Measurements from ENCODE around the gene CCNI2. TPM values are rescaled to one million over a fixed set of nuclear protein-coding genes. Genes with fewer than 3 reads are reported as not detected.

The CCNI2 gene
- polyA plus RNA-seq, 1 donor (not counting 4 experiments of a cell fraction or from before 2014, with no cell fraction given) = not detected

- H3K4me1 ChIP-seq (ENCODE audit: control insufficient read depth, extremely low read depth, insufficient read depth, low read length) = no peaks in the 10 kb centered on the region
Observed at GRCh38 chr5:132754947-132755346, 7.7 kb downstream of the CCNI2 start.

DNA sequence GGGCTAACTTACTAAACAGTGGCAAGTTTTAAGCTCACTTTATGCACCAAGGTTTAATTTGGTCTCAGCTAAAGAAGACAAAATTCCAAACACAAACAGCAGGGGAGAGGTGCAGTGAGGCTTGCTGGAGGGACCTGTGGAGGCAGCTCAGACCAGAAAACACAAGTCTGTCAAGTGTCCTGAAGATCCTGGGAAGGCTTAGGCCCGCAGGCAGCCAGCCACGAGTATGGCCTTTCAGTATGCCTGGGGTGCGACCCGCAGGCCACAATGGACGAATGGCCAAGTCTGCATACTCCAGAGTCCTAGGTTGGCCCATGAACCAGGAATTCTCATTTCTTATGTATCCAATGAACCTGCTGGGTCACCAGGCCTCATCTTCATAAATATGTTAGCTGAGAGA, 9.3 kb downstream of the CCNI2 start:
- FAIRE-seq = no peak
- H3K9me1 ChIP-seq (ENCODE audit: control insufficient read depth, extremely low read depth, insufficient read depth, low read length) = no peaks in the 10 kb centered on the region

More at GRCh38 chr5:132754947-132755346, 7.7 kb downstream of the CCNI2 start:
- DNase-seq (ENCODE audit: low read depth, low spot score) = no peak
- Histone ChIP-seq H3K4me2 (ENCODE audit: control insufficient read depth, extremely low read depth, insufficient read depth, low read depth, low read length) (no peak overlapping the region), H3K36me3 (ENCODE audit: control insufficient read depth in 2 of 2, extremely low read depth in 1 of 2, insufficient read depth in 2 of 2, low read length in 2 of 2) (peaks cover 5 to 17% of the 10 kb centered on the region in 2 experiments), H3K9me1 (ENCODE audit: control insufficient read depth, extremely low read depth, insufficient read depth, low read length) (no peaks in the 10 kb centered on the region), H3K27me3 (ENCODE audit: control insufficient read depth, extremely low read depth, insufficient read depth, low read length) (no peaks in the 10 kb centered on the region), H3K79me2 (ENCODE audit: control insufficient read depth, insufficient read depth, low read length) (no peaks in the 10 kb centered on the region), H3K27ac (ENCODE audit: control insufficient read depth, insufficient read depth, low read length) (no peak overlapping the region), H4K20me1 (ENCODE audit: control insufficient read depth, extremely low read depth, insufficient read depth, low read length) (no peaks in the 10 kb centered on the region), H3K9me3 (ENCODE audit: control insufficient read depth, low read depth, low read length) (no peaks in the 10 kb centered on the region), H3K9ac (ENCODE audit: control insufficient read depth, extremely low read depth, insufficient read depth, low read length) (no peak overlapping the region), H3K4me3 (ENCODE audit: control insufficient read depth in 2 of 3, extremely low read depth in 1 of 3, insufficient read depth in 2 of 3, low read depth in 1 of 3, low read length in 3 of 3) (no peak overlapping the region), H2AFZ (ENCODE audit: control insufficient read depth, low read length) (no peak overlapping the region)
- FAIRE-seq = no peak
- dilution Hi-C loops (cut with MboI; ENCODE audit: extremely low pct_ligation_motif_present, low sequenced_read_pairs) = no loop called here
- TF ChIP-seq, protein P1, sequence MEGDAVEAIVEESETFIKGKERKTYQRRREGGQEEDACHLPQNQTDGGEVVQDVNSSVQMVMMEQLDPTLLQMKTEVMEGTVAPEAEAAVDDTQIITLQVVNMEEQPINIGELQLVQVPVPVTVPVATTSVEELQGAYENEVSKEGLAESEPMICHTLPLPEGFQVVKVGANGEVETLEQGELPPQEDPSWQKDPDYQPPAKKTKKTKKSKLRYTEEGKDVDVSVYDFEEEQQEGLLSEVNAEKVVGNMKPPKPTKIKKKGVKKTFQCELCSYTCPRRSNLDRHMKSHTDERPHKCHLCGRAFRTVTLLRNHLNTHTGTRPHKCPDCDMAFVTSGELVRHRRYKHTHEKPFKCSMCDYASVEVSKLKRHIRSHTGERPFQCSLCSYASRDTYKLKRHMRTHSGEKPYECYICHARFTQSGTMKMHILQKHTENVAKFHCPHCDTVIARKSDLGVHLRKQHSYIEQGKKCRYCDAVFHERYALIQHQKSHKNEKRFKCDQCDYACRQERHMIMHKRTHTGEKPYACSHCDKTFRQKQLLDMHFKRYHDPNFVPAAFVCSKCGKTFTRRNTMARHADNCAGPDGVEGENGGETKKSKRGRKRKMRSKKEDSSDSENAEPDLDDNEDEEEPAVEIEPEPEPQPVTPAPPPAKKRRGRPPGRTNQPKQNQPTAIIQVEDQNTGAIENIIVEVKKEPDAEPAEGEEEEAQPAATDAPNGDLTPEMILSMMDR (optimal IDR thresholded peaks at IDR 0.05 in 1 of 3, IDR thresholded peaks at IDR 0.05 in 1 of 3, conservative IDR thresholded peaks at IDR 0.05 in 1 of 3; ENCODE audit: extremely low read depth in 1 of 3, insufficient read depth in 2 of 3, low read length in 3 of 3) = peak in 2 of 3 experiments; percentile 11 to 29
- TF ChIP-seq EZH2 (IDR thresholded peaks at IDR 0.05; ENCODE audit: low read length) = no peak

More for the DNA sequence above, 9.3 kb downstream of the CCNI2 start:
- Histone ChIP-seq H3K9me3 (ENCODE audit: control insufficient read depth, low read depth, low read length) (no peaks in the 10 kb centered on the region), H4K20me1 (ENCODE audit: control insufficient read depth, extremely low read depth, insufficient read depth, low read length) (no peaks in the 10 kb centered on the region), H3K27ac (ENCODE audit: control insufficient read depth, insufficient read depth, low read length) (no peak overlapping the region), H3K4me3 (ENCODE audit: control insufficient read depth in 2 of 3, extremely low read depth in 1 of 3, insufficient read depth in 2 of 3, low read depth in 1 of 3, low read length in 3 of 3) (no peak overlapping the region), H3K9ac (ENCODE audit: control insufficient read depth, extremely low read depth, insufficient read depth, low read length) (no peak overlapping the region), H2AFZ (ENCODE audit: control insufficient read depth, low read length) (no peak overlapping the region), H3K27me3 (ENCODE audit: control insufficient read depth, extremely low read depth, insufficient read depth, low read length) (no peaks in the 10 kb centered on the region), H3K36me3 (ENCODE audit: control insufficient read depth in 2 of 2, extremely low read depth in 1 of 2, insufficient read depth in 2 of 2, low read length in 2 of 2) (peaks cover 15 to 25% of the 10 kb centered on the region in 2 experiments), H3K79me2 (ENCODE audit: control insufficient read depth, insufficient read depth, low read length) (no peaks in the 10 kb centered on the region), H3K4me2 (ENCODE audit: control insufficient read depth, extremely low read depth, insufficient read depth, low read depth, low read length) (no peak overlapping the region), H3K4me1 (ENCODE audit: control insufficient read depth, extremely low read depth, insufficient read depth, low read length) (no peaks in the 10 kb centered on the region)
- TF ChIP-seq, protein P1 (optimal IDR thresholded peaks at IDR 0.05 in 1 of 3, IDR thresholded peaks at IDR 0.05 in 1 of 3, conservative IDR thresholded peaks at IDR 0.05 in 1 of 3; ENCODE audit: extremely low read depth in 1 of 3, insufficient read depth in 2 of 3, low read length in 3 of 3) = no peak
- TF ChIP-seq EZH2 (IDR thresholded peaks at IDR 0.05; ENCODE audit: low read length) = no peak
- no peak for DNase-seq (ENCODE audit: low read depth, low spot score)
- dilution Hi-C loops (cut with MboI; ENCODE audit: extremely low pct_ligation_motif_present, low sequenced_read_pairs) = no loop called here

All from keratinocyte (primary cell).